Measurements from ENCODE around the gene KLK10. TPM values are rescaled to one million over a fixed set of nuclear protein-coding genes. Genes with fewer than 3 reads are reported as not detected.

KLK10 gene
- total RNA-seq, 2 experiments from 2014 or later, result not detected

DNA sequence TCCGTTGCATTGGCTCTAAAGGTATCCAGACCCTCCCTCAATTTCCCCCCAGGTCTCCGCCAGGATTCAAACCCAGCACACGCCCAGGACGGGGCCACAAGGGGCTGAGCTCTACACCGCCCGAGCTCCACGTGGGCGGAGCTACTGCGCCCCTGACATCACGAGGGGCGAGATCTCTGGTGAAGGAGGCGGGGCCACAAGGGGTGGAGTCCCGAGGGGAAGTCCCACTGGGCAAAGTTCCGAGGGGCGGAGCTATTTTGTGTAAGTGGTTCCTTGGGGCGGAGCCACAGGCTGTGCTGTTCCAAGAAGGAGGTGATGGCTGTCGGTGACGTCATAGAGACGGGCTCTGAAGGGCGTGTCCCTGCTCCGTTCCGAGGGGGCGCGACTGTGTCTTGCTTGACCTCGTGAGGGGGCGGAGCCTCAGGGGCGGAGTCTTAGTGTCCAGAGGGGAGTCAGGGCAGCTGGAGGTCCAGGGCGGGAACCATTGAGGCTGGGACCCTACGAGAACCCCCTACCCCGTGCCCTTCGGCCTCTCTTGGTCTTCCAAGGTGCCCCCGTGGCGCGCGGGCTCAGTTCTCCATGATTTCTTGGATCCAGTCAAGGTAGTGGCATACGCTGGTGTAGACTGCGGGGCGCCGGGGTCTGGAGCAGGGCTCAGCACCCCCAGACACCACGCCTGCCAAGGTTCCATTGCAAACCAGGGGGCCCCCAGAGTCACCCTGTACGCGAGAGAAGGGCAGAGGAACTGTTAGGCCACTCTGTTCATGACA is 16.8 kb downstream of the KLK10 start:
- Histone ChIP-seq H3K27me3 (ENCODE audit: control insufficient read depth in 1 of 2, insufficient read depth in 2 of 2, low read length in 2 of 2) (peaks cover 27 to 30% of the 10 kb centered on the region in 2 experiments), H3K27ac (ENCODE audit: low read depth in 1 of 2, low read length in 2 of 2) (no peak overlapping the region), H3K36me3 (ENCODE audit: insufficient read depth, low read length) (no peaks in the 10 kb centered on the region), H3K4me1 (ENCODE audit: insufficient read depth, low read length) (no peaks in the 10 kb centered on the region), H3K4me3 (ENCODE audit: low read length) (no peak overlapping the region), H3K9me3 (ENCODE audit: control insufficient read depth in 1 of 2, insufficient read depth in 1 of 2, low read length in 2 of 2) (peaks cover 0 to 22% of the 10 kb centered on the region in 2 experiments)
- Mint-ChIP-seq H3K4me3 (no peak overlapping the region), H3K4me1 (ENCODE audit: low read depth) (no peaks in the 10 kb centered on the region), H3K9me3 (no peaks in the 10 kb centered on the region), H3K27ac (no peak overlapping the region), H3K36me3 (ENCODE audit: low read depth) (no peaks in the 10 kb centered on the region), H3K27me3 (peaks cover 77% of the 10 kb centered on the region)
- no peak for ATAC-seq (ENCODE audit: poor library complexity)
- intact Hi-C loops (cut with DNase I, micrococcal nuclease), result no loop called here
- TF ChIP-seq, protein P1, sequence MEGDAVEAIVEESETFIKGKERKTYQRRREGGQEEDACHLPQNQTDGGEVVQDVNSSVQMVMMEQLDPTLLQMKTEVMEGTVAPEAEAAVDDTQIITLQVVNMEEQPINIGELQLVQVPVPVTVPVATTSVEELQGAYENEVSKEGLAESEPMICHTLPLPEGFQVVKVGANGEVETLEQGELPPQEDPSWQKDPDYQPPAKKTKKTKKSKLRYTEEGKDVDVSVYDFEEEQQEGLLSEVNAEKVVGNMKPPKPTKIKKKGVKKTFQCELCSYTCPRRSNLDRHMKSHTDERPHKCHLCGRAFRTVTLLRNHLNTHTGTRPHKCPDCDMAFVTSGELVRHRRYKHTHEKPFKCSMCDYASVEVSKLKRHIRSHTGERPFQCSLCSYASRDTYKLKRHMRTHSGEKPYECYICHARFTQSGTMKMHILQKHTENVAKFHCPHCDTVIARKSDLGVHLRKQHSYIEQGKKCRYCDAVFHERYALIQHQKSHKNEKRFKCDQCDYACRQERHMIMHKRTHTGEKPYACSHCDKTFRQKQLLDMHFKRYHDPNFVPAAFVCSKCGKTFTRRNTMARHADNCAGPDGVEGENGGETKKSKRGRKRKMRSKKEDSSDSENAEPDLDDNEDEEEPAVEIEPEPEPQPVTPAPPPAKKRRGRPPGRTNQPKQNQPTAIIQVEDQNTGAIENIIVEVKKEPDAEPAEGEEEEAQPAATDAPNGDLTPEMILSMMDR (IDR thresholded peaks at IDR 0.05), result no peak
- peak in 1 of 14 experiments; percentile 38 for DNase-seq
- ChIA-PET CTCF (no interaction called here), POLR2A (no interaction called here)

GRCh38 chr19:51002089-51002532 is 17.4 kb downstream of the KLK10 start:
- H3K4me3 ChIP-seq (ENCODE audit: low read length), result no peak overlapping the region
- no peaks in the 10 kb centered on the region for H3K4me1 ChIP-seq (ENCODE audit: insufficient read depth, low read length)
- H3K27me3 ChIP-seq (ENCODE audit: control insufficient read depth in 1 of 2, insufficient read depth in 2 of 2, low read length in 2 of 2), result peaks cover 27 to 30% of the 10 kb centered on the region in 2 experiments
- H3K27ac Mint-ChIP-seq, result no peak overlapping the region
- no peaks in the 10 kb centered on the region for H3K36me3 ChIP-seq (ENCODE audit: insufficient read depth, low read length)
- no peak for DNase-seq
- TF ChIP-seq, protein P1 (IDR thresholded peaks at IDR 0.05), result no peak
- ChIA-PET CTCF (no interaction called here), POLR2A (no interaction called here)
- peaks cover 71% of the 10 kb centered on the region for H3K27me3 Mint-ChIP-seq
- peaks cover 0 to 22% of the 10 kb centered on the region in 2 experiments for H3K9me3 ChIP-seq (ENCODE audit: control insufficient read depth in 1 of 2, insufficient read depth in 1 of 2, low read length in 2 of 2)
- H3K9me3 Mint-ChIP-seq, result no peaks in the 10 kb centered on the region
- H3K27ac ChIP-seq (ENCODE audit: low read depth in 1 of 2, low read length in 2 of 2), result no peak overlapping the region
- ATAC-seq (ENCODE audit: poor library complexity), result no peak
- intact Hi-C loops (cut with DNase I, micrococcal nuclease), result no loop called here
- no peak overlapping the region for H3K4me3 Mint-ChIP-seq
- no peaks in the 10 kb centered on the region for H3K4me1 Mint-ChIP-seq (ENCODE audit: low read depth)
- H3K36me3 Mint-ChIP-seq (ENCODE audit: low read depth), result no peaks in the 10 kb centered on the region

GRCh38 chr19:51001515-51001914 is 18.0 kb downstream of the KLK10 start, which contains the start of gene KLK8:
Gene KLK8, minus strand, starts transcription at chr19:51001604. Its CDS starts 437 bp downstream, at chr19:51001167.
- Mint-ChIP-seq H3K27me3 (peaks cover 67% of the 10 kb centered on the region), H3K36me3 (ENCODE audit: low read depth) (no peaks in the 10 kb centered on the region), H3K4me3 (no peak within 1 kb of the TSS), H3K9me3 (no peaks in the 10 kb centered on the region), H3K27ac (no peak within 1 kb of the TSS), H3K4me1 (ENCODE audit: low read depth) (no peaks in the 10 kb centered on the region)
- POLR2A ChIA-PET, result no interaction called here
- peaks cover 25 to 30% of the 10 kb centered on the region in 2 experiments for H3K27me3 ChIP-seq (ENCODE audit: control insufficient read depth in 1 of 2, insufficient read depth in 2 of 2, low read length in 2 of 2)
- no peaks in the 10 kb centered on the region for H3K4me1 ChIP-seq (ENCODE audit: insufficient read depth, low read length)
- CTCF ChIA-PET, result no interaction called here
- intact Hi-C loops (cut with DNase I, micrococcal nuclease), result no loop called here
- H3K4me3 ChIP-seq (ENCODE audit: low read length), result no peak within 1 kb of the TSS
- peaks cover 0 to 22% of the 10 kb centered on the region in 2 experiments for H3K9me3 ChIP-seq (ENCODE audit: control insufficient read depth in 1 of 2, insufficient read depth in 1 of 2, low read length in 2 of 2)
- ATAC-seq (ENCODE audit: poor library complexity), result no peak
- no peaks in the 10 kb centered on the region for H3K36me3 ChIP-seq (ENCODE audit: insufficient read depth, low read length)
- no peak for DNase-seq
- no peak within 1 kb of the TSS for H3K27ac ChIP-seq (ENCODE audit: low read depth in 1 of 2, low read length in 2 of 2)
- TF ChIP-seq, protein P1 (IDR thresholded peaks at IDR 0.05), result no peak
